Ishikawa (cell line): ENCODE measurements around the gene PDHA2.

Experiments used
- CEBPB ChIP-seq: IDR thresholded peaks from 2 replicates; pipeline ENCODE4 v1.6.1; 2012
- CREB1 ChIP-seq: IDR thresholded peaks from 2 replicates; pipeline ENCODE4 v1.6.1; 2012; ENCODE audit warnings: low read depth
- EGR1 ChIP-seq: IDR thresholded peaks from 2 replicates; pipeline ENCODE4 v1.6.1; 2012
- EP300 ChIP-seq: IDR thresholded peaks from 2 replicates; pipeline ENCODE4 v1.6.1; 2012; ENCODE audit warnings: borderline replicate concordance
- FOXM1 ChIP-seq: IDR thresholded peaks from 2 replicates; pipeline ENCODE4 v1.6.1; 2012; ENCODE audit warnings: low read depth, borderline replicate concordance
- NFIC ChIP-seq: IDR thresholded peaks from 2 replicates; pipeline ENCODE4 v1.6.1; 2012
- RAD21 ChIP-seq: IDR thresholded peaks from 2 replicates; pipeline ENCODE4 v1.6.1; 2012; ENCODE audit warnings: low read depth
- TAF1 ChIP-seq: IDR thresholded peaks from 2 replicates; pipeline ENCODE4 v1.6.1; 2012; ENCODE audit warnings: low read depth, mild to moderate bottlenecking
- TCF12 ChIP-seq: IDR thresholded peaks from 2 replicates; pipeline ENCODE4 v1.6.1; 2012; ENCODE audit warnings: low read depth
- TEAD4 ChIP-seq: IDR thresholded peaks from 2 replicates; pipeline ENCODE4 v1.6.1; 2012
- YY1 ChIP-seq: IDR thresholded peaks from 2 replicates; pipeline ENCODE4 v1.6.1; 2012; ENCODE audit warnings: low read depth
- ZBTB7A ChIP-seq: IDR thresholded peaks from 2 replicates; pipeline ENCODE4 v1.6.1; 2012; ENCODE audit warnings: low read depth
- TF ChIP-seq, protein P1 (sequence below): IDR thresholded peaks from 2 replicates; pipeline ENCODE4 v1.6.1; 2012
- TF ChIP-seq, protein P2 (sequence below): IDR thresholded peaks from 2 replicates; pipeline ENCODE4 v1.6.1; 2012; ENCODE audit warnings: low read depth, mild to moderate bottlenecking
- TF ChIP-seq, protein P3 (sequence below): IDR thresholded peaks from 2 replicates; pipeline ENCODE4 v1.6.1; 2012

PDHA2 gene

DNA sequence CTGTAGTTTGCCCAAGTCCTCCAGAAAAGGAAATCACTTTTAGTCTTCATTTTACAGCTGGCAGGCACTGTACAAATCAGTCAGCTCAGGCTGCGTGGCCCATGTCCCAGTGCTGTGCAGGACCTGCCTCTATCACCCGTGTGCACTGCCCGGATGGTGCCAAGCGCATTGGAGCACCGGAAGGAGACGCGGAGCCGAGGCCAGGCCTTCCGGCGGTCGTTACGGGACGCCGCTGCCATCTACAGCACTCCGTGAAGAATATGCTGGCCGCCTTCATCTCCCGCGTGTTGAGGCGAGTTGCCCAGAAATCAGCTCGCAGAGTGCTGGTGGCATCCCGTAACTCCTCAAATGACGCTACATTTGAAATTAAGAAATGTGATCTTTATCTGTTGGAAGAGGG, at the start of gene PDHA2:
Gene PDHA2, plus strand, starts transcription at position 203 of the 400 bp plus-strand sequence. Its CDS starts 58 bp downstream, at position 261.
- TF ChIP-seq, protein P1, sequence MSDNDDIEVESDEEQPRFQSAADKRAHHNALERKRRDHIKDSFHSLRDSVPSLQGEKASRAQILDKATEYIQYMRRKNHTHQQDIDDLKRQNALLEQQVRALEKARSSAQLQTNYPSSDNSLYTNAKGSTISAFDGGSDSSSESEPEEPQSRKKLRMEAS = no peak
- no peak for TF ChIP-seq CREB1
- no peak for TF ChIP-seq TAF1
- no peak for TF ChIP-seq TCF12
- TF ChIP-seq TEAD4 = no peak
- no peak for TF ChIP-seq ZBTB7A
- TF ChIP-seq, protein P2, sequence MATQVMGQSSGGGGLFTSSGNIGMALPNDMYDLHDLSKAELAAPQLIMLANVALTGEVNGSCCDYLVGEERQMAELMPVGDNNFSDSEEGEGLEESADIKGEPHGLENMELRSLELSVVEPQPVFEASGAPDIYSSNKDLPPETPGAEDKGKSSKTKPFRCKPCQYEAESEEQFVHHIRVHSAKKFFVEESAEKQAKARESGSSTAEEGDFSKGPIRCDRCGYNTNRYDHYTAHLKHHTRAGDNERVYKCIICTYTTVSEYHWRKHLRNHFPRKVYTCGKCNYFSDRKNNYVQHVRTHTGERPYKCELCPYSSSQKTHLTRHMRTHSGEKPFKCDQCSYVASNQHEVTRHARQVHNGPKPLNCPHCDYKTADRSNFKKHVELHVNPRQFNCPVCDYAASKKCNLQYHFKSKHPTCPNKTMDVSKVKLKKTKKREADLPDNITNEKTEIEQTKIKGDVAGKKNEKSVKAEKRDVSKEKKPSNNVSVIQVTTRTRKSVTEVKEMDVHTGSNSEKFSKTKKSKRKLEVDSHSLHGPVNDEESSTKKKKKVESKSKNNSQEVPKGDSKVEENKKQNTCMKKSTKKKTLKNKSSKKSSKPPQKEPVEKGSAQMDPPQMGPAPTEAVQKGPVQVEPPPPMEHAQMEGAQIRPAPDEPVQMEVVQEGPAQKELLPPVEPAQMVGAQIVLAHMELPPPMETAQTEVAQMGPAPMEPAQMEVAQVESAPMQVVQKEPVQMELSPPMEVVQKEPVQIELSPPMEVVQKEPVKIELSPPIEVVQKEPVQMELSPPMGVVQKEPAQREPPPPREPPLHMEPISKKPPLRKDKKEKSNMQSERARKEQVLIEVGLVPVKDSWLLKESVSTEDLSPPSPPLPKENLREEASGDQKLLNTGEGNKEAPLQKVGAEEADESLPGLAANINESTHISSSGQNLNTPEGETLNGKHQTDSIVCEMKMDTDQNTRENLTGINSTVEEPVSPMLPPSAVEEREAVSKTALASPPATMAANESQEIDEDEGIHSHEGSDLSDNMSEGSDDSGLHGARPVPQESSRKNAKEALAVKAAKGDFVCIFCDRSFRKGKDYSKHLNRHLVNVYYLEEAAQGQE = no peak
- TF ChIP-seq RAD21 = no peak
- TF ChIP-seq EGR1 = no peak
- no peak for TF ChIP-seq NFIC
- TF ChIP-seq CEBPB = no peak
- TF ChIP-seq, protein P3, sequence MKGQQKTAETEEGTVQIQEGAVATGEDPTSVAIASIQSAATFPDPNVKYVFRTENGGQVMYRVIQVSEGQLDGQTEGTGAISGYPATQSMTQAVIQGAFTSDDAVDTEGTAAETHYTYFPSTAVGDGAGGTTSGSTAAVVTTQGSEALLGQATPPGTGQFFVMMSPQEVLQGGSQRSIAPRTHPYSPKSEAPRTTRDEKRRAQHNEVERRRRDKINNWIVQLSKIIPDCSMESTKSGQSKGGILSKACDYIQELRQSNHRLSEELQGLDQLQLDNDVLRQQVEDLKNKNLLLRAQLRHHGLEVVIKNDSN = no peak
- no peak for TF ChIP-seq YY1
- no peak for TF ChIP-seq EP300
- no peak for TF ChIP-seq FOXM1

DNA sequence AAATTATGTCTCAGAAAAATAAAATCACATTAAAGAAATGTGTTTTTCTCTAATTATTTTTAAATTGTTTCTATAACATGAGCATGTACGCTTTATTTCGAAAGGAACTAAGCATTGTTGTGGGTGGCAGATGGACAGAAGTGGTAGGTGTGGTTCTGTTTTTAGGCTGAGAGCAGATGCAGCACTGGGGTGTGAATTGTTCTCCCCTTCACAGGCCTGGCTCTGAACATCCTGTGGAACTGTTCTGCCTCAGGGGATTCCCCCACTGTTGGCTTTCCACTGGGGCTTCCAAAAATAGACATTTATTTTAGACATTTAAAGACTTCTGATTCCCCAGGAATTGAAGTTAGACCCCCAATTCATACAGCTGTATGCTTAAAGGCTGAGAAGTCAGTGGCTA, 41.9 kb upstream of the PDHA2 start:
- TF ChIP-seq TCF12 (no peak), EP300 (no peak), NFIC (no peak), ZBTB7A (no peak)
- TF ChIP-seq, protein P3 = no peak

DNA sequence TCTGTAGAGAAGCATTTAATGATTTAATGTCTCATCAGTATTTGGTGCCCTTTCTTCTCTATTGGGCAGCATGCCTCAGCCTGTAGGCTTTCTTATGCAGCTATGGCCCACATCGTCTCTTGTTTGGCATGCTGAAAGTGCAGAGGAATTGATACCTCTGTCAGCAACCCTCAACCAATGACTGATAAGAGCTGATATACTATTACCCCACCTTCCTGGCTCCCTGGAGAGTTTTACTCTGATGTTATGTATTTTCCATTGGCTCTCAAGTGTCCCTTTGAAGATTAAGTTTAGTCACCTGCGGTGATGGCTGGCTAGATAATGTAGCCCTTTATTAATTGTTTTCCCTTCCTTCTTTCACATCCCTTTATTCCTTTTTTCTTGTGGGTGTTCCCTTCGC, 41.2 kb upstream of the PDHA2 start:
- TF ChIP-seq TAF1 (no peak), RAD21 (no peak), ZBTB7A (no peak), YY1 (no peak), CEBPB (no peak), FOXM1 (no peak)
- TF ChIP-seq, protein P1 = no peak
- TF ChIP-seq, protein P3 = no peak

DNA sequence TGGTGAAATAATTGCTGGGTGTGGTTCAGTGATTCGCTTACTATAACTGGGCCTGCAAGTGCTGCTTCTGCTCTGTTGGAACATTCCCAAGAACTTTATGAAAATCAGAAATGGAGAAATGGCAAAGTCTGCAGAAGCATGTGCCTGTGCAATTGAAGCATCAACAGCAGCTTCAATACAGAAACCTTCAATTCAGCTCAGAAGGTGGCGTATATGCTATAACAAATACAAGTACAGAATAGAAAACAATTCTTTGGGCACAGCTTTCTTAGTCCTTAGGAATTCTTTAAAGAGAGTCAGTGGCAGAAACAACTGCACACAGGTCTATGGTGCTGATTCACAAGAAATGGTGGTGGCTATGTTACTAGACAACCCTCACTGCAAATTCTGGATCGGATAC, 18.0 kb upstream of the PDHA2 start:
- TF ChIP-seq FOXM1 (no peak), TCF12 (no peak), EGR1 (no peak), CREB1 (no peak), TAF1 (no peak)
- TF ChIP-seq, protein P3 = no peak
- TF ChIP-seq, protein P1 = no peak
- TF ChIP-seq, protein P2 = no peak

DNA sequence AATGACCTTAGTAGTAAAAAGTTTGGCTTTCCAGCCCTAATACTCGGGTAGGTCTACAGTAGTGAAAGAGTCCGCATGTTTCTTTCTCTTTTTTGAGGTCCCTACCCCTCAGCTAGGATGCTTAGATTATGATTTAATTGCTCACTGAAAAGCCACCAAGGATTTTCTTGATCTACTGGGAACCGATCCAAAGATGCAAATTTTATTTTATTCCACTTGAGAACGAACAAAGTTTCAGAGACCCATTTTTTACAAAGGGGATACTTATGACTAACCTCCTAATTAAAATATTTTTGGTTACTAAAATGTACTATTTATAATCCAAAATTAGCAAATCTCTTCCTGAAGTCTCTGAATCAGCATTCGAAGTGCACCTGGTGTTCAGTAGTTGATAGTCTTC, 14.3 kb upstream of the PDHA2 start:
- no peak for TF ChIP-seq TCF12
- TF ChIP-seq, protein P3 = no peak
- no peak for TF ChIP-seq CEBPB
- no peak for TF ChIP-seq FOXM1
- TF ChIP-seq, protein P1 = no peak
- TF ChIP-seq, protein P2 = no peak
